Measurements from ENCODE around the gene MISP3. TPM values are rescaled to one million over a fixed set of nuclear protein-coding genes. Genes with fewer than 3 reads are reported as not detected.

MISP3 gene
- total and polyA plus RNA-seq, 9 of the 15 experiments (the other 6 are each of a cell fraction or from before 2014, with no cell fraction given), result 0.25 to 5.6 (median 1.6) TPM

DNA sequence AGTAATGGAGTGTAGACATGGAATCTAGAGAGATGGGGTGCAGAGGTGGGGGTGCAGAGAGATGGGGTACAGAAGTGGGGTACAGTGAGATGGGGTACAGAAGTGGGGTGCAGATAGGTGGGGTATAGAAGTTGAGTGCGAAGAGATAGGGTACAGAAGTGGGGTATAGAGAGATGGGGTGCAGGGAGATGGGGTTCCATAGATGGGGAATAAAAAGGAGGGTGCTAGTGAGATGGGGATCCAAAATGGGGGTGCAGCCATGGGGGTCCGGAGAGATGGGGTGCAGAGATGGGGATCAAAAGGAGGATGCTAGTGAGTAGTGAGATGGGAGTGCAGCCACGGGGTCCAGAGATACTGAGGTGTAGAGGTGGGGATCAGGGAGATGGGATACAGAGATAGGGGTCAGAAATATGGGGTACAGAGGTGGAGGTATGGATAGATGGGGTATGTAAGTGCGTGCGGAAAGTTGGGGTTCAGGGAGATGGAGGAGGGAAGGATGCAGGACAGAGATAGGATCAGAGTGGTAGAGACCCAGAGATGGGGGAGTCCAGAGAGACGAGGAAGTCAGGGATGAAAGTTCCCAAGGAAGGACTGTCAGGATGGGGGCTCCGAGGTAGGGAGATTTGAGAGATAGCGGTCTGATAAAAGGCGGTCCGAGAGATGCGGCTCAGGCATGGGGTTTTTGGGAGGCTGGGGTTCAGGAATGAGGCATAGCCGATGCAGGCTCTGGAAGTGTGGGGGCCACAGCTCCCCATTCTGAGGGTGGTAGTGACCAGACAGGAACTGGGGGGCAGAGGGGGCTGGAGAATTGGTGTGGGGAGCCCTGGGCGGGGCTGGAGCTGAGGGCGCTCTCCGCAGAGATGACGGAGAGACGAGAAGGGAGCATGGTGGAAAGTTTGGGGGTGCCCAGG, 14.1 kb upstream of the MISP3 start:
- ATAC-seq (no peak), FAIRE-seq (no peak), DNase-seq (ENCODE audit: extremely low read depth in 1 of 4, low spot score in 3 of 4) (peak in 1 of 4 experiments; percentile 6)
- no peaks in the 10 kb centered on the region for H3K36me3 ChIP-seq (ENCODE audit: control insufficient read depth, insufficient read depth, low read length)
- peaks cover 36 to 68% of the 10 kb centered on the region in 2 experiments for H3K4me1 ChIP-seq (replicated peaks in 1 of 2; ENCODE audit: control insufficient read depth in 2 of 2, insufficient read depth in 2 of 2, low read length in 2 of 2)
- H3K4me2 ChIP-seq (ENCODE audit: insufficient read depth, low read length), result peak overlapping the region; percentile 63
- 7% methylated on average over 17 of the region's 17 CpGs for WGBS (ENCODE audit: insufficient coverage, low coverage, missing lambda C conversion rate)
- CTCF ChIA-PET (ENCODE audit: low intra/inter-chr PET ratio), result interaction anchor here (0.5 to 1.4 kb wide), 2 partner anchors 178 to 448 kb away, joined by 3 read pairs; no protein-coding TSS in a partner anchor
- no TSS peak for BruUV-seq (replicated peaks)
- H3K9me1 ChIP-seq (ENCODE audit: control insufficient read depth, insufficient read depth, low read length), result no peaks in the 10 kb centered on the region
- H3K27ac ChIP-seq (ENCODE audit: extremely low read depth, low read depth, low read length), result no peak overlapping the region
- no peaks in the 10 kb centered on the region for H3K79me2 ChIP-seq (ENCODE audit: control insufficient read depth, insufficient read depth, low read length)
- H3K9ac ChIP-seq (ENCODE audit: insufficient read depth in 1 of 2, low read depth in 2 of 2, low read length in 2 of 2), result peak overlapping the region in 1 of 2 experiments; percentile 22; a peak in 1 of 4 replicates
- POLR2A ChIA-PET, result interaction anchor here (0.7 to 2.4 kb wide), 5 partner anchors 18 to 173 kb away, joined by 3 to 8 read pairs (median 4); partner anchors contain the start of genes DCAF15 and IL27RA
- H3K9me3 ChIP-seq (replicated peaks; ENCODE audit: control insufficient read depth, insufficient read depth, low read depth, low read length), result no peaks in the 10 kb centered on the region
- intact Hi-C loops (cut with micrococcal nuclease) (no loop called here), in situ Hi-C loops (cut with MboI) (loop anchor here (25.0 kb wide), 1 partner anchor 471 kb away; no protein-coding TSS in a partner anchor)
- H3K27me3 ChIP-seq (ENCODE audit: control insufficient read depth in 2 of 2, insufficient read depth in 2 of 2, low read length in 2 of 2), result no peaks in the 10 kb centered on the region
- H4K20me1 ChIP-seq (replicated peaks; ENCODE audit: control insufficient read depth, insufficient read depth, low read length), result no peaks in the 10 kb centered on the region
- peak overlapping the region; percentile 31 for H3K4me3 ChIP-seq
- H2AFZ ChIP-seq (ENCODE audit: low read depth, low read length), result peak overlapping the region; percentile 70
- 0 out of 2 replicates have a peak, but pooled peaks have one; percentile 29 for TF ChIP-seq ZNF12 (CRISPR knock-in tag; IDR thresholded peaks at IDR 0.05)
- TF ChIP-seq, protein P1, sequence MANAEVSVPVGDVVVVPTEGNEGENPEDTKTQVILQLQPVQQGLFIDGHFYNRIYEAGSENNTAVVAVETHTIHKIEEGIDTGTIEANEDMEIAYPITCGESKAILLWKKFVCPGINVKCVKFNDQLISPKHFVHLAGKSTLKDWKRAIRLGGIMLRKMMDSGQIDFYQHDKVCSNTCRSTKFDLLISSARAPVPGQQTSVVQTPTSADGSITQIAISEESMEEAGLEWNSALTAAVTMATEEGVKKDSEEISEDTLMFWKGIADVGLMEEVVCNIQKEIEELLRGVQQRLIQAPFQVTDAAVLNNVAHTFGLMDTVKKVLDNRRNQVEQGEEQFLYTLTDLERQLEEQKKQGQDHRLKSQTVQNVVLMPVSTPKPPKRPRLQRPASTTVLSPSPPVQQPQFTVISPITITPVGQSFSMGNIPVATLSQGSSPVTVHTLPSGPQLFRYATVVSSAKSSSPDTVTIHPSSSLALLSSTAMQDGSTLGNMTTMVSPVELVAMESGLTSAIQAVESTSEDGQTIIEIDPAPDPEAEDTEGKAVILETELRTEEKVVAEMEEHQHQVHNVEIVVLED (CRISPR knock-in tag; IDR thresholded peaks at IDR 0.05), result no peak
- no peak for TF ChIP-seq ZNF212 (CRISPR knock-in tag; IDR thresholded peaks at IDR 0.05)
- no peak for TF ChIP-seq POLR3G (IDR thresholded peaks at IDR 0.05; ENCODE audit: extremely low read depth, insufficient read length, insufficient replicate concordance)
- TF ChIP-seq CHD1 (IDR thresholded peaks at IDR 0.05; ENCODE audit: low read length), result no peak
- TF ChIP-seq TOE1 (IDR thresholded peaks at IDR 0.05; ENCODE audit: borderline replicate concordance), result no peak
- TF ChIP-seq TOE1 (CRISPR knock-in tag; IDR thresholded peaks at IDR 0.05; ENCODE audit: borderline replicate concordance, low read depth), result no peak
- TF ChIP-seq MYBL2 (IDR thresholded peaks at IDR 0.05; ENCODE audit: low read depth), result no peak
- TF ChIP-seq MYBL2 (CRISPR knock-in tag; IDR thresholded peaks at IDR 0.05; ENCODE audit: borderline replicate concordance), result no peak
- TF ChIP-seq MECOM (CRISPR knock-in tag; IDR thresholded peaks at IDR 0.05), result no peak
- TF ChIP-seq MBD2 (IDR thresholded peaks at IDR 0.05; ENCODE audit: borderline replicate concordance, low read depth), result no peak
- TF ChIP-seq MAFG (tag; conservative IDR thresholded peaks at IDR 0.05), result no peak
- no peak for TF ChIP-seq HEY1 (CRISPR knock-in tag; IDR thresholded peaks at IDR 0.05; ENCODE audit: borderline replicate concordance)
- TF ChIP-seq PHF20 (IDR thresholded peaks at IDR 0.05; ENCODE audit: partially characterized antibody), result peak; percentile 3
- TF ChIP-seq RBM22 (IDR thresholded peaks at IDR 0.05; ENCODE audit: low read depth, low read length, poor library complexity, severe bottlenecking), result no peak
- no peak for TF ChIP-seq STAT5A (IDR thresholded peaks at IDR 0.05; ENCODE audit: borderline replicate concordance, low read length)
- no peak for TF ChIP-seq RAD21 (CRISPR knock-in tag; conservative IDR thresholded peaks at IDR 0.05 in 1 of 2, IDR thresholded peaks at IDR 0.05 in 1 of 2)
- TF ChIP-seq SMARCB1 (IDR thresholded peaks at IDR 0.05; ENCODE audit: insufficient read length, low read depth), result no peak
- TF ChIP-seq, protein P2, sequence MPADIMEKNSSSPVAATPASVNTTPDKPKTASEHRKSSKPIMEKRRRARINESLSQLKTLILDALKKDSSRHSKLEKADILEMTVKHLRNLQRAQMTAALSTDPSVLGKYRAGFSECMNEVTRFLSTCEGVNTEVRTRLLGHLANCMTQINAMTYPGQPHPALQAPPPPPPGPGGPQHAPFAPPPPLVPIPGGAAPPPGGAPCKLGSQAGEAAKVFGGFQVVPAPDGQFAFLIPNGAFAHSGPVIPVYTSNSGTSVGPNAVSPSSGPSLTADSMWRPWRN (IDR thresholded peaks at IDR 0.05; ENCODE audit: low read depth), result no peak
